C4-2B (cell line): ENCODE measurements around the gene SUN1.

ENCODE experiments used
- CTCF ChIP-seq: fragments of 450-650 bp; conservative IDR thresholded peaks from 2 replicates; pipeline ENCODE4 v1.5.1; 2017; ENCODE audit warnings: mild to moderate bottlenecking
- ZFX ChIP-seq: fragments of 450-650 bp; IDR thresholded peaks from 2 replicates; pipeline ENCODE4 v1.6.1; 2017

GRCh38 chr7:794207-794606 is 38.1 kb upstream of the SUN1 start:
- no peak for TF ChIP-seq CTCF
- no peak for TF ChIP-seq ZFX
